ENCODE results near the gene LRMDA. TPM values are rescaled to one million over a fixed set of nuclear protein-coding genes. Genes with fewer than 3 reads are reported as not detected.

Gene LRMDA
- total RNA-seq, 4 donors from 2014 or later: 12.0 to 15.9 (median 13.9) TPM

- no peak for DNase-seq (ENCODE audit: low spot score)
Observed at GRCh38 chr10:75712242-75712880, 280.9 kb downstream of the LRMDA start.

GRCh38 chr10:75716506-75716905 lies 285.1 kb downstream of the LRMDA start:
- TF ChIP-seq CTCF (IDR thresholded peaks at IDR 0.05): no peak
- ATAC-seq (ENCODE audit: low FRiP score) (no peak), DNase-seq (ENCODE audit: low spot score) (no peak)

More at GRCh38 chr10:75712242-75712880, 280.9 kb downstream of the LRMDA start:
- TF ChIP-seq CTCF (IDR thresholded peaks at IDR 0.05): no peak
- ATAC-seq (ENCODE audit: low FRiP score): no peak

- TF ChIP-seq CTCF (IDR thresholded peaks at IDR 0.05): no peak
- ATAC-seq (ENCODE audit: low FRiP score) (no peak), DNase-seq (ENCODE audit: low spot score) (no peak)
Observed at GRCh38 chr10:75717126-75717916, 285.9 kb downstream of the LRMDA start.

GRCh38 chr10:75718991-75719390 lies 287.6 kb downstream of the LRMDA start:
- ATAC-seq (ENCODE audit: low FRiP score) (no peak), DNase-seq (ENCODE audit: low spot score) (no peak)
- TF ChIP-seq CTCF (IDR thresholded peaks at IDR 0.05): no peak

- ATAC-seq (ENCODE audit: low FRiP score): no peak
- no peak for DNase-seq (ENCODE audit: low spot score)
- no peak for TF ChIP-seq CTCF (IDR thresholded peaks at IDR 0.05)
Observed at GRCh38 chr10:75720157-75720556, 288.7 kb downstream of the LRMDA start.

GRCh38 chr10:75722020-75722419 lies 290.6 kb downstream of the LRMDA start:
- DNase-seq (ENCODE audit: low spot score) (no peak), ATAC-seq (ENCODE audit: low FRiP score) (no peak)
- no peak for TF ChIP-seq CTCF (IDR thresholded peaks at IDR 0.05)

- DNase-seq (ENCODE audit: low spot score) (no peak), ATAC-seq (ENCODE audit: low FRiP score) (no peak)
- no peak for TF ChIP-seq CTCF (IDR thresholded peaks at IDR 0.05)
Observed at GRCh38 chr10:75722609-75723008, 291.2 kb downstream of the LRMDA start.

All from omental fat pad (tissue), 4 donors.